PC-9 (cell line): ENCODE results near the gene ELOVL4. TPM values are rescaled to one million over a fixed set of nuclear protein-coding genes. Genes with fewer than 3 reads are reported as not detected.

Experiments used
- BruUV-seq: library from RNA; stranded (reverse); fragments of 400-500 nt; replicated peaks from 2 replicates; lab custom pipeline; 2021; lab: Mats Ljungman, UMichigan
- CTCF ChIA-PET: fragments of 300-600 bp; sonication (Branson Sonifier 250); formaldehyde crosslinking; loops from one replicate; lab custom pipeline; 2022; ENCODE audit warnings: antibody characterized with exemption; lab: Charles Lee
- POLR2A ChIA-PET: fragments of 300-600 bp; sonication (Branson Sonifier 250); formaldehyde crosslinking; loops from one replicate; lab custom pipeline; 2022; ENCODE audit warnings: antibody characterized with exemption; ENCODE audit not compliant: unreplicated experiment; lab: Charles Lee
- DNase-seq, 2 experiments: peaks; one replicate each; pipeline versions ENCODE4 v3.0.0 to v3.0.0-alpha.2; 2015 to 2022; ENCODE audit warnings: mixed read lengths in 1 of 2
- H2AFZ ChIP-seq: fragments of 200-600 bp; sonication (generic); 2 replicates; pipeline ENCODE4 v1.8.1; 2017; ENCODE audit warnings: antibody characterized with exemption
- H3F3A ChIP-seq: fragments of 200-600 bp; sonication (generic); 2 replicates; pipeline ENCODE4 v1.8.1; 2017; ENCODE audit warnings: antibody characterized with exemption, mild to moderate bottlenecking, low read depth; ENCODE audit not compliant: insufficient read depth
- H3K27ac ChIP-seq: fragments of 200-600 bp; sonication (generic); 2 replicates; pipeline ENCODE4 v1.6.1; 2016; ENCODE audit warnings: mixed run types
- H3K27me3 ChIP-seq: fragments of 200-600 bp; sonication (generic); 2 replicates; pipeline ENCODE4 v1.6.1; 2016; ENCODE audit warnings: low read depth, mixed run types; ENCODE audit not compliant: insufficient read depth
- H3K36me3 ChIP-seq: fragments of 200-600 bp; sonication (generic); 2 replicates; pipeline ENCODE4 v1.6.1; 2016; ENCODE audit warnings: low read depth, mixed run types
- H3K4me1 ChIP-seq: fragments of 200-600 bp; sonication (generic); replicated peaks from 2 replicates; pipeline ENCODE4 v1.6.1; 2016; ENCODE audit warnings: mixed run types; ENCODE audit not compliant: insufficient read depth
- H3K4me2 ChIP-seq: fragments of 200-600 bp; sonication (generic); 2 replicates; pipeline ENCODE4 v1.6.1; 2017; ENCODE audit warnings: mixed run types
- H3K4me3 ChIP-seq: fragments of 200-600 bp; sonication (generic); 2 replicates; pipeline ENCODE4 v1.6.1; 2016; ENCODE audit warnings: mixed run types
- H3K79me2 ChIP-seq: fragments of 200-600 bp; sonication (generic); 2 replicates; pipeline ENCODE4 v1.6.1; 2017; ENCODE audit warnings: low read depth, mixed run types
- H3K9me2 ChIP-seq: fragments of 200-600 bp; sonication (generic); 2 replicates; pipeline ENCODE4 v1.8.1; 2017; ENCODE audit warnings: mild to moderate bottlenecking; ENCODE audit not compliant: insufficient read depth
- H3K9me3 ChIP-seq: fragments of 200-600 bp; sonication (generic); 2 replicates; pipeline ENCODE4 v1.8.1; 2016; ENCODE audit warnings: low read depth; ENCODE audit not compliant: insufficient read depth
- H4K20me1 ChIP-seq: fragments of 200-600 bp; sonication (generic); 2 replicates; pipeline ENCODE4 v1.8.1; 2017; ENCODE audit not compliant: insufficient read depth
- CTCF ChIP-seq: fragments of 200-600 bp; sonication (generic); conservative IDR thresholded peaks from 2 replicates; pipeline ENCODE4 v1.6.1; 2017; ENCODE audit warnings: mixed run types, antibody characterized with exemption, mild to moderate bottlenecking, moderate library complexity
- EZH2 ChIP-seq: fragments of 200-600 bp; sonication (generic); IDR thresholded peaks from 2 replicates; pipeline ENCODE4 v1.8.0; 2017; ENCODE audit warnings: antibody characterized with exemption, low read depth
- intact Hi-C: fragments of 100-400 bp; cut with micrococcal nuclease; formaldehyde crosslinking; loops from one replicate; pipeline ENCODE4 v1.10.0; 2022; ENCODE audit not compliant: unreplicated experiment
- total RNA-seq: library from RNA; stranded (reverse); gene quantifications from 2 replicates; pipeline ENCODE4 v1.2.3, GENCODE V29; 2021

The ELOVL4 gene
- total RNA-seq, 1 experiment from 2014 or later: not detected

GRCh38 chr6:79981652-79982051, 34.3 kb upstream of the ELOVL4 start:
- H3K4me1 ChIP-seq: no peaks in the 10 kb centered on the region
- H2AFZ ChIP-seq: no peak overlapping the region
- ChIA-PET CTCF (no interaction called here), POLR2A (no interaction called here)
- no peaks in the 10 kb centered on the region for H3F3A ChIP-seq
- no peaks in the 10 kb centered on the region for H3K27me3 ChIP-seq
- H3K36me3 ChIP-seq: no peaks in the 10 kb centered on the region
- H3K4me3 ChIP-seq: no peak overlapping the region
- H3K9me2 ChIP-seq: no peaks in the 10 kb centered on the region
- no peak for DNase-seq
- H3K9me3 ChIP-seq: no peaks in the 10 kb centered on the region
- intact Hi-C loops: no loop called here
- no peak overlapping the region for H3K27ac ChIP-seq
- no peaks in the 10 kb centered on the region for H4K20me1 ChIP-seq
- BruUV-seq: no TSS peak
- no peak overlapping the region for H3K4me2 ChIP-seq
- TF ChIP-seq EZH2 (no peak), CTCF (no peak)
- H3K79me2 ChIP-seq: no peaks in the 10 kb centered on the region

GRCh38 chr6:79971193-79971592, 23.8 kb upstream of the ELOVL4 start:
- no TSS peak for BruUV-seq

GRCh38 chr6:79969784-79970183, 22.4 kb upstream of the ELOVL4 start:
- no peak for DNase-seq
- Histone ChIP-seq H3K79me2 (no peaks in the 10 kb centered on the region), H3K27ac (no peak overlapping the region), H3K4me1 (no peaks in the 10 kb centered on the region), H3K9me2 (no peaks in the 10 kb centered on the region), H3K36me3 (no peaks in the 10 kb centered on the region), H3F3A (no peaks in the 10 kb centered on the region), H3K9me3 (no peaks in the 10 kb centered on the region), H4K20me1 (no peaks in the 10 kb centered on the region), H3K4me2 (no peak overlapping the region), H3K27me3 (no peaks in the 10 kb centered on the region), H2AFZ (no peak overlapping the region), H3K4me3 (no peak overlapping the region)
- intact Hi-C loops: no loop called here
- BruUV-seq: no TSS peak
- ChIA-PET POLR2A (no interaction called here), CTCF (no interaction called here)
- TF ChIP-seq EZH2 (no peak), CTCF (no peak)

More at GRCh38 chr6:79971193-79971592, 23.8 kb upstream of the ELOVL4 start:
- Histone ChIP-seq H3K4me1 (no peaks in the 10 kb centered on the region), H3K4me2 (no peak overlapping the region), H3K27me3 (no peaks in the 10 kb centered on the region), H3K27ac (no peak overlapping the region), H2AFZ (no peak overlapping the region), H3K36me3 (no peaks in the 10 kb centered on the region), H3K4me3 (no peak overlapping the region), H3K9me2 (no peaks in the 10 kb centered on the region), H4K20me1 (no peaks in the 10 kb centered on the region), H3K9me3 (no peaks in the 10 kb centered on the region), H3F3A (no peaks in the 10 kb centered on the region), H3K79me2 (no peaks in the 10 kb centered on the region)
- ChIA-PET POLR2A (no interaction called here), CTCF (no interaction called here)
- intact Hi-C loops: no loop called here
- DNase-seq: no peak
- TF ChIP-seq CTCF (no peak), EZH2 (no peak)
